Measurements from ENCODE around the gene LRCH1. TPM values are rescaled to one million over a fixed set of nuclear protein-coding genes. Genes with fewer than 3 reads are reported as not detected.

LRCH1 gene
- total RNA-seq, 1 experiment from 2014 or later: 27.0 TPM

GRCh38 chr13:46778890-46779289 is 225.9 kb downstream of the LRCH1 start:
- H3K4me3 Mint-ChIP-seq (ENCODE audit: unreplicated experiment): no peak overlapping the region
- no peaks in the 10 kb centered on the region for H3K27me3 ChIP-seq (replicated peaks; ENCODE audit: control insufficient read depth, insufficient read depth, low read length)
- no peaks in the 10 kb centered on the region for H3K4me1 ChIP-seq
- no peak for TF ChIP-seq CTCF (IDR thresholded peaks at IDR 0.05; ENCODE audit: insufficient read depth in 1 of 2, low read depth in 1 of 2, low read length in 1 of 2, severe bottlenecking in 1 of 2, unreplicated experiment in 1 of 2)
- H3K4me3 ChIP-seq (ENCODE audit: low read depth, low read length): no peak overlapping the region
- peaks cover 55% of the 10 kb centered on the region for H3K36me3 Mint-ChIP-seq (ENCODE audit: insufficient read depth, unreplicated experiment)
- H3K27me3 Mint-ChIP-seq (ENCODE audit: insufficient read depth, unreplicated experiment): no peaks in the 10 kb centered on the region
- no peak for DNase-seq
- no peaks in the 10 kb centered on the region for H3K4me1 Mint-ChIP-seq (ENCODE audit: low read depth, unreplicated experiment)
- no peaks in the 10 kb centered on the region for H3K9me3 ChIP-seq
- POLR2A ChIA-PET: no interaction called here
- no peak overlapping the region for H3K27ac Mint-ChIP-seq (ENCODE audit: unreplicated experiment)
- intact Hi-C loops (cut with micrococcal nuclease; ENCODE audit: unreplicated experiment): no loop called here
- no peaks in the 10 kb centered on the region for H3K9me3 Mint-ChIP-seq (ENCODE audit: unreplicated experiment)
- peaks cover 1% of the 10 kb centered on the region; the same call in 1 of the 2 replicates for H3K36me3 ChIP-seq (ENCODE audit: control insufficient read depth, insufficient read depth, low read length)
- BruUV-seq (replicated peaks): no TSS peak
- CTCF ChIA-PET: no interaction called here

GRCh38 chr13:46782066-46782465 is 229.1 kb downstream of the LRCH1 start:
- intact Hi-C loops (cut with micrococcal nuclease; ENCODE audit: unreplicated experiment): no loop called here
- H3K36me3 Mint-ChIP-seq (ENCODE audit: insufficient read depth, unreplicated experiment): peaks cover 56% of the 10 kb centered on the region
- Histone ChIP-seq H3K4me1 (no peaks in the 10 kb centered on the region), H3K36me3 (ENCODE audit: control insufficient read depth, insufficient read depth, low read length) (no peaks in the 10 kb centered on the region), H3K9me3 (no peaks in the 10 kb centered on the region), H3K4me3 (ENCODE audit: low read depth, low read length) (no peak overlapping the region), H3K27me3 (replicated peaks; ENCODE audit: control insufficient read depth, insufficient read depth, low read length) (no peaks in the 10 kb centered on the region)
- no TSS peak for BruUV-seq (replicated peaks)
- no peak for TF ChIP-seq CTCF (IDR thresholded peaks at IDR 0.05; ENCODE audit: insufficient read depth in 1 of 2, low read depth in 1 of 2, low read length in 1 of 2, severe bottlenecking in 1 of 2, unreplicated experiment in 1 of 2)
- no peak for DNase-seq
- ChIA-PET POLR2A (no interaction called here), CTCF (no interaction called here)
- H3K4me3 Mint-ChIP-seq (ENCODE audit: unreplicated experiment): no peak overlapping the region
- H3K27ac Mint-ChIP-seq (ENCODE audit: unreplicated experiment): no peak overlapping the region
- H3K4me1 Mint-ChIP-seq (ENCODE audit: low read depth, unreplicated experiment): no peaks in the 10 kb centered on the region
- no peaks in the 10 kb centered on the region for H3K27me3 Mint-ChIP-seq (ENCODE audit: insufficient read depth, unreplicated experiment)
- H3K9me3 Mint-ChIP-seq (ENCODE audit: unreplicated experiment): no peaks in the 10 kb centered on the region

- no peaks in the 10 kb centered on the region for H3K9me3 ChIP-seq
- BruUV-seq (replicated peaks): no TSS peak
- H3K4me3 ChIP-seq (ENCODE audit: low read depth, low read length): no peak overlapping the region
- Mint-ChIP-seq H3K4me3 (ENCODE audit: unreplicated experiment) (no peak overlapping the region), H3K27ac (ENCODE audit: unreplicated experiment) (no peak overlapping the region), H3K4me1 (ENCODE audit: low read depth, unreplicated experiment) (no peaks in the 10 kb centered on the region), H3K9me3 (ENCODE audit: unreplicated experiment) (no peaks in the 10 kb centered on the region), H3K27me3 (ENCODE audit: insufficient read depth, unreplicated experiment) (no peaks in the 10 kb centered on the region), H3K36me3 (ENCODE audit: insufficient read depth, unreplicated experiment) (peaks cover 54% of the 10 kb centered on the region)
- H3K27me3 ChIP-seq (replicated peaks; ENCODE audit: control insufficient read depth, insufficient read depth, low read length): no peaks in the 10 kb centered on the region
- H3K36me3 ChIP-seq (ENCODE audit: control insufficient read depth, insufficient read depth, low read length): no peaks in the 10 kb centered on the region
- intact Hi-C loops (cut with micrococcal nuclease; ENCODE audit: unreplicated experiment): no loop called here
- DNase-seq: no peak
- CTCF ChIA-PET: no interaction called here
- POLR2A ChIA-PET: no interaction called here
- no peak for TF ChIP-seq CTCF (IDR thresholded peaks at IDR 0.05; ENCODE audit: insufficient read depth in 1 of 2, low read depth in 1 of 2, low read length in 1 of 2, severe bottlenecking in 1 of 2, unreplicated experiment in 1 of 2)
- H3K4me1 ChIP-seq: no peaks in the 10 kb centered on the region
Observed at GRCh38 chr13:46782691-46783090, 229.7 kb downstream of the LRCH1 start.

Measured in Caco-2 (cell line).